COR-L47 (cell line): ENCODE measurements around the gene SNRNP25.
A peak's percentile ranks its signal among the peaks of the same experiment; 100 is the strongest.

Experiments
- DNase-seq: peaks from one replicate; lab custom pipeline; 2025; lab: John Stamatoyannopoulos, UW

SNRNP25 gene

GRCh38 chr16:63998-64913 is 10.6 kb downstream of the SNRNP25 start:
- peak; percentile 39 for DNase-seq

GRCh38 chr16:64914-65255 is 11.3 kb downstream of the SNRNP25 start:
- no peak for DNase-seq

- DNase-seq: peak; percentile 68
These were observed 12.1 kb downstream of the SNRNP25 start for GRCh38 chr16:65745-66144.

GRCh38 chr16:66309-67182 is 12.9 kb downstream of the SNRNP25 start:
- no peak for DNase-seq

- DNase-seq: peak; percentile 89
These were observed 13.7 kb downstream of the SNRNP25 start for GRCh38 chr16:67183-67791.

- no peak for DNase-seq
These were observed 14.5 kb downstream of the SNRNP25 start for GRCh38 chr16:67884-68789.

GRCh38 chr16:69181-69580 is 15.6 kb downstream of the SNRNP25 start:
- no peak for DNase-seq

- no peak for DNase-seq
These were observed 17.5 kb downstream of the SNRNP25 start for GRCh38 chr16:71210-71539.

GRCh38 chr16:71540-72401 is 18.1 kb downstream of the SNRNP25 start:
- no peak for DNase-seq

- no peak for DNase-seq
These were observed 19.2 kb downstream of the SNRNP25 start, which contains the start of gene RHBDF1 for GRCh38 chr16:72561-73548. TSS of gene RHBDF1 (minus strand) at chr16:72631. CDS start at chr16:65015, 7,616 bp downstream.

GRCh38 chr16:74051-74746 is 20.6 kb downstream of the SNRNP25 start:
- no peak for DNase-seq

GRCh38 chr16:74747-75334 is 21.2 kb downstream of the SNRNP25 start:
- DNase-seq: no peak

- no peak for DNase-seq
These were observed 22.2 kb downstream of the SNRNP25 start for GRCh38 chr16:75580-76501.

- peak; percentile 38 for DNase-seq
These were observed 23.1 kb downstream of the SNRNP25 start for GRCh38 chr16:76535-77272.

- no peak for DNase-seq
These were observed 23.7 kb downstream of the SNRNP25 start for GRCh38 chr16:77273-77806.

GRCh38 chr16:77807-78443 is 24.3 kb downstream of the SNRNP25 start, which contains the start of gene MPG:
TSS of gene MPG (plus strand) at chr16:78225. CDS start at chr16:78310, 85 bp downstream.
- peak; percentile 64 for DNase-seq
